SK-N-SH (cell line): ENCODE measurements around the gene CHML. TPM values are rescaled to one million over a fixed set of nuclear protein-coding genes. Genes with fewer than 3 reads are reported as not detected.

Experiments used
- CTCF ChIA-PET: fragments of 300-600, 350-600 bp; formaldehyde crosslinking; extraction: SDS; loops from one replicate; lab custom pipeline; 2021; lab: Yijun Ruan, JAX
- POLR2A ChIA-PET: fragments of 350-600 bp; sonication (Branson Sonifier 250); formaldehyde crosslinking; extraction: SDS; loops from one replicate; lab custom pipeline; 2020; ENCODE audit warnings: antibody characterized with exemption, inconsistent platforms; lab: Yijun Ruan, JAX
- DNase-seq: peaks from one replicate; pipeline ENCODE4 v3.0.0; 2012
- H2AFZ ChIP-seq: fragments of 200-600 bp; sonication (generic); 2 replicates; pipeline ENCODE4 v1.8.1; 2016; ENCODE audit warnings: antibody characterized with exemption, mild to moderate bottlenecking, low read depth
- H3F3A ChIP-seq: fragments of 200-600 bp; sonication (generic); replicated peaks from 2 replicates; pipeline ENCODE3; 2016; ENCODE audit warnings: antibody characterized with exemption, mild to moderate bottlenecking; ENCODE audit not compliant: insufficient read depth
- H3K27ac ChIP-seq, 2 experiments: fragments of 200-500 bp in 1 of 2; fragments of 200-600 bp in 1 of 2; sonication (Bioruptor generic) in 1 of 2; sonication (generic), shearing (Covaris generic) in 1 of 2; 2 replicates each; pipeline versions ENCODE4 v1.5.1 to v1.6.1; 2014 to 2016; ENCODE audit warnings: low read depth in 2 of 2, inconsistent platforms in 1 of 2, low read length in 1 of 2, mild to moderate bottlenecking in 1 of 2, mixed read lengths in 1 of 2
- H3K27me3 ChIP-seq: fragments of 200-600 bp; sonication (generic), shearing (Covaris generic); 2 replicates; pipeline ENCODE4 v1.6.1; 2016; ENCODE audit warnings: mixed run types; ENCODE audit not compliant: insufficient read depth
- H3K36me3 ChIP-seq, 2 experiments: fragments of 200-500 bp in 1 of 2; fragments of 200-600 bp in 1 of 2; sonication (Bioruptor generic) in 1 of 2; sonication (generic) in 1 of 2; replicated peaks in 1 of 2; 2 replicates each; pipeline versions ENCODE3 to v1.5.1; 2014 to 2016; ENCODE audit warnings: low read length in 1 of 2, mild to moderate bottlenecking in 1 of 2; ENCODE audit not compliant: insufficient read depth in 2 of 2, control insufficient read depth in 1 of 2
- H3K4me1 ChIP-seq, 2 experiments: fragments of 200-500 bp in 1 of 2; fragments of 200-600 bp in 1 of 2; sonication (Bioruptor generic) in 1 of 2; sonication (generic), shearing (Covaris generic) in 1 of 2; 2 replicates each; pipeline versions ENCODE4 v1.5.1 to v1.6.1; 2014 to 2016; ENCODE audit warnings: low read depth in 1 of 2, low read length in 1 of 2, mixed run types in 1 of 2; ENCODE audit not compliant: insufficient read depth in 2 of 2, control insufficient read depth in 1 of 2
- H3K4me2 ChIP-seq: fragments of 200-600 bp; sonication (generic), shearing (Covaris generic); 2 replicates; pipeline ENCODE4 v1.6.1; 2017; ENCODE audit warnings: mixed run types
- H3K4me3 ChIP-seq, 2 experiments: fragments of 200-500 bp in 1 of 2; fragments of 200-600 bp in 1 of 2; sonication (Bioruptor generic) in 1 of 2; sonication (generic), shearing (Covaris generic) in 1 of 2; 2 replicates each; pipeline versions ENCODE4 v1.5.1 to v1.8.1; 2014 to 2016; ENCODE audit warnings: low read depth in 2 of 2, inconsistent platforms in 1 of 2, low read length in 1 of 2, mild to moderate bottlenecking in 1 of 2, mixed read lengths in 1 of 2, moderate library complexity in 1 of 2
- H3K79me2 ChIP-seq: fragments of 200-600 bp; sonication (generic); 2 replicates; pipeline ENCODE4 v1.8.1; 2017; ENCODE audit warnings: mild to moderate bottlenecking; ENCODE audit not compliant: insufficient read depth
- H3K9ac ChIP-seq: fragments of 200-600 bp; sonication (generic); 2 replicates; pipeline ENCODE4 v1.6.1; 2017; ENCODE audit warnings: mixed run types
- H3K9me2 ChIP-seq: fragments of 200-600 bp; sonication (generic); 2 replicates; pipeline ENCODE4 v1.6.1; 2017; ENCODE audit warnings: mixed run types
- H3K9me3 ChIP-seq: fragments of 200-600 bp; sonication (generic); 2 replicates; pipeline ENCODE4 v1.6.1; 2017; ENCODE audit warnings: mixed run types, mild to moderate bottlenecking, moderate library complexity
- H4K20me1 ChIP-seq: fragments of 200-600 bp; sonication (generic); 2 replicates; pipeline ENCODE4 v1.6.1; 2017; ENCODE audit warnings: mild to moderate bottlenecking, mixed run types; ENCODE audit not compliant: insufficient read depth
- EP300 ChIP-seq, 2 experiments: IDR thresholded peaks; 2 replicates each; pipeline versions ENCODE4 v1.4.0 to v1.6.1; 2012; ENCODE audit warnings: borderline replicate concordance in 1 of 2, low read depth in 1 of 2, low read length in 1 of 2
- EZH2phosphoT487 ChIP-seq: fragments of 200-600 bp; sonication (generic); IDR thresholded peaks from 2 replicates; pipeline ENCODE4 v1.6.1; 2017; ENCODE audit warnings: low read depth, mixed run types, mild to moderate bottlenecking, antibody characterized with exemption, moderate library complexity, borderline replicate concordance
- FOSL2 ChIP-seq: IDR thresholded peaks from 2 replicates; pipeline ENCODE4 v1.4.0; 2012; ENCODE audit warnings: low read depth, mild to moderate bottlenecking, moderate library complexity, borderline replicate concordance
- FOXJ3 ChIP-seq: sonication (generic); formaldehyde crosslinking; IDR thresholded peaks from 2 replicates; pipeline ENCODE4 v1.5.1; 2020; ENCODE audit warnings: mild to moderate bottlenecking, missing genetic modification reagents
- FOXM1 ChIP-seq: IDR thresholded peaks from 2 replicates; pipeline ENCODE4 v1.4.0; 2012; ENCODE audit warnings: low read depth, mild to moderate bottlenecking
- GABPA ChIP-seq: IDR thresholded peaks from 2 replicates; pipeline ENCODE4 v1.4.0; 2012; ENCODE audit warnings: low read depth, mild to moderate bottlenecking
- GATA2 ChIP-seq: sonication (generic); formaldehyde crosslinking; IDR thresholded peaks from 2 replicates; pipeline ENCODE4 v1.5.0; 2020; ENCODE audit warnings: mild to moderate bottlenecking, missing genetic modification reagents
- JUND ChIP-seq: IDR thresholded peaks from 2 replicates; pipeline ENCODE4 v1.4.0; 2012
- NRF1 ChIP-seq: IDR thresholded peaks from 2 replicates; pipeline ENCODE4 v1.6.1; 2012; ENCODE audit warnings: low read depth, mild to moderate bottlenecking, low read length
- RFX5 ChIP-seq: IDR thresholded peaks from 2 replicates; pipeline ENCODE4 v1.6.1; 2012; ENCODE audit warnings: mild to moderate bottlenecking, improper control_type of control experiment, low read length
- SMC3 ChIP-seq: IDR thresholded peaks from 2 replicates; pipeline ENCODE4 v1.6.1; 2012; ENCODE audit warnings: low read depth, low read length, improper control_type of control experiment
- TAF1 ChIP-seq: IDR thresholded peaks from 2 replicates; pipeline ENCODE4 v1.6.1; 2012; ENCODE audit warnings: low read depth, mild to moderate bottlenecking, low read length, moderate library complexity, borderline replicate concordance
- TCF12 ChIP-seq: IDR thresholded peaks from 2 replicates; pipeline ENCODE4 v1.4.0; 2012
- TEAD4 ChIP-seq: IDR thresholded peaks from 2 replicates; pipeline ENCODE4 v1.4.0; 2012; ENCODE audit warnings: mild to moderate bottlenecking, borderline replicate concordance; ENCODE audit not compliant: insufficient read depth
- WGBS: methylation state at CpG from one replicate; pipeline ENCODE4 v1.1.6; 2017; ENCODE audit warnings: low lambda C conversion rate; 5-methylcytosine and 5-hydroxymethylcytosine counted together
- polyA plus RNA-seq, 3 experiments: library from polyadenylated mRNA; depleted of rRNA; stranded (reverse); fragments of >200 nt; gene quantifications; 2 replicates each; pipeline ENCODE4 v1.2.3, GENCODE V29; 2012
- TF ChIP-seq, protein P1 (sequence below): fragments of 150-350 bp; IDR thresholded peaks from 2 replicates; pipeline ENCODE4 v1.6.1; 2016; ENCODE audit warnings: mild to moderate bottlenecking, low read depth, low read length
- TF ChIP-seq, protein P2 (sequence below): IDR thresholded peaks from 2 replicates; pipeline ENCODE4 v1.6.1; 2012; ENCODE audit warnings: mild to moderate bottlenecking, low read depth, low read length, moderate library complexity
- TF ChIP-seq, protein P3 (sequence below): IDR thresholded peaks from 2 replicates; pipeline ENCODE4 v1.4.0; 2012; ENCODE audit warnings: low read depth, borderline replicate concordance
- TF ChIP-seq, protein P4 (sequence below): IDR thresholded peaks from 2 replicates; pipeline ENCODE4 v1.4.0; 2012; ENCODE audit warnings: low read depth
- TF ChIP-seq, protein P5 (sequence below): fragments of 150-350 bp; IDR thresholded peaks from 2 replicates; pipeline ENCODE4 v1.6.1; 2017; ENCODE audit warnings: antibody characterized with exemption, low read length, low read depth, borderline replicate concordance

The CHML gene
- polyA plus RNA-seq, 1 of the 3 experiments (the other 2 are of a cell fraction), result 3.0 TPM

DNA sequence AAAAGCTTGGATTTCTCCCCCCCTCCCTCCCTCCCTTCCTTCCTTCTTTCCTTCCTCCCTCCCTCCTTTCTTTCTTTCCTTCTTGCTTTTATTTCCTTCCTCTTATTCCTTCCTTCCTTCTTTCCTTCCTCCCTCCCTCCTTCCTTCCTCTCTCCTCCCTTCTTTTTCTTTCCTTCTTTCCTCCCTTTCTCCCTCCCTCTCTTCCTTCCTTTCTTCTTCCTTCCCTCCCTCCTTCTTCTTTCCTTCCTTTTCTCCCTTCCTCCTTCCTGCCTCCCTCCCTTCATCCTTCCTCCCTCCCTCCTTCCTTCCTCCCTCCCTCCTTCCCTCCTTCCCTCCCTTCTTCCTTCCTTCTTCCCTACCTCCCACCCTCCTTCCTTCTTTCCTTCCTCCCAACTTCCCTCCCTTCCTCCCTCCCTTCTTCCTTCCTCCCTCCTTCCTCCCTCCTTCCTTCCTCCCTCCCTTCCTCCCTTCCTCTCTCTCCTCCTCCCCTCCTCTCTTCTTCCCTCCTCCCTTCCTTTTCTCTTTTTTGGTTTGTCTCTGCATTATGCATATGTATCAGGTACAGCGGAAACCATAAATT is 34.7 kb upstream of the CHML start (continued):
- TF ChIP-seq, protein P1, sequence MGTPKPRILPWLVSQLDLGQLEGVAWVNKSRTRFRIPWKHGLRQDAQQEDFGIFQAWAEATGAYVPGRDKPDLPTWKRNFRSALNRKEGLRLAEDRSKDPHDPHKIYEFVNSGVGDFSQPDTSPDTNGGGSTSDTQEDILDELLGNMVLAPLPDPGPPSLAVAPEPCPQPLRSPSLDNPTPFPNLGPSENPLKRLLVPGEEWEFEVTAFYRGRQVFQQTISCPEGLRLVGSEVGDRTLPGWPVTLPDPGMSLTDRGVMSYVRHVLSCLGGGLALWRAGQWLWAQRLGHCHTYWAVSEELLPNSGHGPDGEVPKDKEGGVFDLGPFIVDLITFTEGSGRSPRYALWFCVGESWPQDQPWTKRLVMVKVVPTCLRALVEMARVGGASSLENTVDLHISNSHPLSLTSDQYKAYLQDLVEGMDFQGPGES, result no peak
- TF ChIP-seq, all 33 proteins: peak for 0

DNA sequence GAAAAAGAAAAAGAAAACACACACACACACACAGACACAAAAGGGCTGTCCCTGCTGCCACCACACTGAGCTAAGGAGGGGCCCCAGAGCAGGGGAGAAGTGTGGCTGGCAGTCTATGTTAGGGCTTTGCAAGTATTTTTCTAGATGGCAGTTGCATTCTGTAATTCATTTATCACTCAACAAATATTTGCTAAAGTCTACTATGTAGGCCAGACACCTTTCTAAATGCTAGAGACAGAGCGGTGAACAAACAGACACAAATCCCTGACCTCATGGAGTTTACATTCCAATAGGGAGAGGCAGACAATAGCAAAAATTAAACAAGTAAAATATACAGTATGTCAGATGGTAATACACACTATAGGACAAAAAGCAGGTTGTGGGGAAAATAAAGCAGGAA is 32.1 kb upstream of the CHML start:
- no peaks in the 10 kb centered on the region for H3K27me3 ChIP-seq
- DNase-seq, result no peak
- no peak overlapping the region for H3K4me3 ChIP-seq
- POLR2A ChIA-PET, result no interaction called here
- H3K27ac ChIP-seq, result no peak overlapping the region
- no peaks in the 10 kb centered on the region for H3K9me3 ChIP-seq
- H3F3A ChIP-seq, result no peaks in the 10 kb centered on the region
- H3K79me2 ChIP-seq, result no peaks in the 10 kb centered on the region
- no peaks in the 10 kb centered on the region for H4K20me1 ChIP-seq
- no peaks in the 10 kb centered on the region for H3K36me3 ChIP-seq
- WGBS, result 52% methylated on average over 1 of the region's 1 CpG
- CTCF ChIA-PET, result no interaction called here
- H3K9ac ChIP-seq, result no peak overlapping the region
- TF ChIP-seq FOXJ3 (CRISPR knock-in tag), result no peak
- no peak for TF ChIP-seq TCF12
- TF ChIP-seq TEAD4, result no peak
- no peak for TF ChIP-seq NRF1
- no peak for TF ChIP-seq JUND
- TF ChIP-seq GABPA, result no peak
- TF ChIP-seq GATA2 (CRISPR knock-in tag), result no peak
- TF ChIP-seq EP300 (IDR thresholded peaks at IDR 0.05; ENCODE audit: borderline replicate concordance in 1 of 2, low read depth in 1 of 2, low read length in 1 of 2), result no peak
- TF ChIP-seq, protein P2, sequence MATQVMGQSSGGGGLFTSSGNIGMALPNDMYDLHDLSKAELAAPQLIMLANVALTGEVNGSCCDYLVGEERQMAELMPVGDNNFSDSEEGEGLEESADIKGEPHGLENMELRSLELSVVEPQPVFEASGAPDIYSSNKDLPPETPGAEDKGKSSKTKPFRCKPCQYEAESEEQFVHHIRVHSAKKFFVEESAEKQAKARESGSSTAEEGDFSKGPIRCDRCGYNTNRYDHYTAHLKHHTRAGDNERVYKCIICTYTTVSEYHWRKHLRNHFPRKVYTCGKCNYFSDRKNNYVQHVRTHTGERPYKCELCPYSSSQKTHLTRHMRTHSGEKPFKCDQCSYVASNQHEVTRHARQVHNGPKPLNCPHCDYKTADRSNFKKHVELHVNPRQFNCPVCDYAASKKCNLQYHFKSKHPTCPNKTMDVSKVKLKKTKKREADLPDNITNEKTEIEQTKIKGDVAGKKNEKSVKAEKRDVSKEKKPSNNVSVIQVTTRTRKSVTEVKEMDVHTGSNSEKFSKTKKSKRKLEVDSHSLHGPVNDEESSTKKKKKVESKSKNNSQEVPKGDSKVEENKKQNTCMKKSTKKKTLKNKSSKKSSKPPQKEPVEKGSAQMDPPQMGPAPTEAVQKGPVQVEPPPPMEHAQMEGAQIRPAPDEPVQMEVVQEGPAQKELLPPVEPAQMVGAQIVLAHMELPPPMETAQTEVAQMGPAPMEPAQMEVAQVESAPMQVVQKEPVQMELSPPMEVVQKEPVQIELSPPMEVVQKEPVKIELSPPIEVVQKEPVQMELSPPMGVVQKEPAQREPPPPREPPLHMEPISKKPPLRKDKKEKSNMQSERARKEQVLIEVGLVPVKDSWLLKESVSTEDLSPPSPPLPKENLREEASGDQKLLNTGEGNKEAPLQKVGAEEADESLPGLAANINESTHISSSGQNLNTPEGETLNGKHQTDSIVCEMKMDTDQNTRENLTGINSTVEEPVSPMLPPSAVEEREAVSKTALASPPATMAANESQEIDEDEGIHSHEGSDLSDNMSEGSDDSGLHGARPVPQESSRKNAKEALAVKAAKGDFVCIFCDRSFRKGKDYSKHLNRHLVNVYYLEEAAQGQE, result no peak
- TF ChIP-seq, protein P3, sequence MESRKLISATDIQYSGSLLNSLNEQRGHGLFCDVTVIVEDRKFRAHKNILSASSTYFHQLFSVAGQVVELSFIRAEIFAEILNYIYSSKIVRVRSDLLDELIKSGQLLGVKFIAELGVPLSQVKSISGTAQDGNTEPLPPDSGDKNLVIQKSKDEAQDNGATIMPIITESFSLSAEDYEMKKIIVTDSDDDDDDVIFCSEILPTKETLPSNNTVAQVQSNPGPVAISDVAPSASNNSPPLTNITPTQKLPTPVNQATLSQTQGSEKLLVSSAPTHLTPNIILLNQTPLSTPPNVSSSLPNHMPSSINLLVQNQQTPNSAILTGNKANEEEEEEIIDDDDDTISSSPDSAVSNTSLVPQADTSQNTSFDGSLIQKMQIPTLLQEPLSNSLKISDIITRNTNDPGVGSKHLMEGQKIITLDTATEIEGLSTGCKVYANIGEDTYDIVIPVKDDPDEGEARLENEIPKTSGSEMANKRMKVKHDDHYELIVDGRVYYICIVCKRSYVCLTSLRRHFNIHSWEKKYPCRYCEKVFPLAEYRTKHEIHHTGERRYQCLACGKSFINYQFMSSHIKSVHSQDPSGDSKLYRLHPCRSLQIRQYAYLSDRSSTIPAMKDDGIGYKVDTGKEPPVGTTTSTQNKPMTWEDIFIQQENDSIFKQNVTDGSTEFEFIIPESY, result no peak
- TF ChIP-seq, protein P4, sequence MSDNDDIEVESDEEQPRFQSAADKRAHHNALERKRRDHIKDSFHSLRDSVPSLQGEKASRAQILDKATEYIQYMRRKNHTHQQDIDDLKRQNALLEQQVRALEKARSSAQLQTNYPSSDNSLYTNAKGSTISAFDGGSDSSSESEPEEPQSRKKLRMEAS, result no peak
- TF ChIP-seq, protein P1, result no peak
- no peak for TF ChIP-seq EZH2phosphoT487
- TF ChIP-seq TAF1, result no peak
- TF ChIP-seq FOXM1, result no peak
- TF ChIP-seq, protein P5, sequence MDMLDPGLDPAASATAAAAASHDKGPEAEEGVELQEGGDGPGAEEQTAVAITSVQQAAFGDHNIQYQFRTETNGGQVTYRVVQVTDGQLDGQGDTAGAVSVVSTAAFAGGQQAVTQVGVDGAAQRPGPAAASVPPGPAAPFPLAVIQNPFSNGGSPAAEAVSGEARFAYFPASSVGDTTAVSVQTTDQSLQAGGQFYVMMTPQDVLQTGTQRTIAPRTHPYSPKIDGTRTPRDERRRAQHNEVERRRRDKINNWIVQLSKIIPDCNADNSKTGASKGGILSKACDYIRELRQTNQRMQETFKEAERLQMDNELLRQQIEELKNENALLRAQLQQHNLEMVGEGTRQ, result no peak
- no peak for TF ChIP-seq FOSL2
- TF ChIP-seq SMC3, result no peak
- TF ChIP-seq RFX5, result no peak
- no peak overlapping the region for H3K4me2 ChIP-seq
- no peak overlapping the region for H2AFZ ChIP-seq
- peaks cover 0 to 2% of the 10 kb centered on the region in 2 experiments; a peak in 1 of 4 replicates for H3K4me1 ChIP-seq
- H3K9me2 ChIP-seq, result 0 out of 2 replicates have a peak, but pooled peaks cover 3% of the 10 kb centered on the region
